IMR-90 (cell line): ENCODE results near the gene ZNRF3. TPM values are rescaled to one million over a fixed set of nuclear protein-coding genes. Genes with fewer than 3 reads are reported as not detected.

Experiments
- ATAC-seq: fragments of 200-7000 bp; cut with Tn5 transposase; 2 replicates; pipeline ENCODE4 v1.9.1; 2020; ENCODE audit warnings: low read depth, mild to moderate bottlenecking, moderate library complexity
- BruUV-seq: library from RNA; stranded (reverse); fragments of 400-500 nt; replicated peaks from 2 replicates; lab custom pipeline; 2021; lab: Mats Ljungman, UMichigan
- CTCF ChIA-PET: fragments of 300-600 bp; formaldehyde crosslinking; extraction: SDS; loops from one replicate; lab custom pipeline; 2021; ENCODE audit warnings: antibody characterized with exemption; lab: Yijun Ruan, JAX
- POLR2A ChIA-PET: fragments of 300-600 bp; sonication (Branson Sonifier 250); formaldehyde crosslinking; loops from one replicate; lab custom pipeline; 2022; ENCODE audit warnings: antibody characterized with exemption; ENCODE audit not compliant: unreplicated experiment; lab: Charles Lee
- DNase-seq: peaks from one replicate; pipeline ENCODE4 v3.0.0; 2013
- H2AFZ ChIP-seq: replicated peaks from 2 replicates; pipeline ENCODE3; 2013; ENCODE audit warnings: low read length, mild to moderate bottlenecking; ENCODE audit not compliant: poor library complexity
- H2AK5ac ChIP-seq: 2 replicates; pipeline ENCODE4 v1.6.1; 2013; ENCODE audit warnings: low read depth, low read length, inconsistent platforms
- H2AK9ac ChIP-seq: replicated peaks from 2 replicates; pipeline ENCODE3; 2013; ENCODE audit warnings: mild to moderate bottlenecking, low read depth, low read length, moderate library complexity; ENCODE audit not compliant: poor library complexity
- H2BK120ac ChIP-seq: 2 replicates; pipeline ENCODE4 v1.6.1; 2013; ENCODE audit warnings: low read depth, low read length, inconsistent platforms
- H2BK15ac ChIP-seq: 3 replicates; pipeline ENCODE4 v1.6.1; 2013; ENCODE audit warnings: low read depth, low read length, inconsistent platforms
- H2BK20ac ChIP-seq: 2 replicates; pipeline ENCODE4 v1.6.1; 2013; ENCODE audit warnings: low read depth, mild to moderate bottlenecking, inconsistent platforms, low read length, moderate library complexity
- H2BK5ac ChIP-seq: 2 replicates; pipeline ENCODE4 v1.6.1; 2013; ENCODE audit warnings: mild to moderate bottlenecking, low read depth, low read length, inconsistent platforms; ENCODE audit not compliant: poor library complexity, severe bottlenecking
- H3K14ac ChIP-seq: replicated peaks from 2 replicates; pipeline ENCODE4 v1.6.1; 2013; ENCODE audit warnings: low read depth, low read length, inconsistent platforms
- H3K18ac ChIP-seq: 2 replicates; pipeline ENCODE4 v1.6.1; 2013; ENCODE audit warnings: low read depth, low read length, control low read depth
- H3K23ac ChIP-seq: 2 replicates; pipeline ENCODE4 v1.6.1; 2013; ENCODE audit warnings: low read depth, low read length, inconsistent platforms
- H3K27ac ChIP-seq: 2 replicates; pipeline ENCODE4 v1.5.1; 2013; ENCODE audit warnings: mild to moderate bottlenecking, control low read depth, low read length; ENCODE audit not compliant: insufficient read depth
- H3K27me3 ChIP-seq: 2 replicates; pipeline ENCODE4 v1.6.1; 2013; ENCODE audit warnings: low read length; ENCODE audit not compliant: control insufficient read depth, insufficient read depth
- H3K36me3 ChIP-seq: 2 replicates; pipeline ENCODE4 v1.6.1; 2013; ENCODE audit warnings: low read length, mixed read lengths; ENCODE audit not compliant: control insufficient read depth, insufficient read depth
- H3K4ac ChIP-seq: 2 replicates; pipeline ENCODE4 v1.6.1; 2013; ENCODE audit warnings: low read depth, low read length, inconsistent platforms
- H3K4me1 ChIP-seq: 2 replicates; pipeline ENCODE4 v1.6.1; 2013; ENCODE audit warnings: low read length, mixed read lengths; ENCODE audit not compliant: control insufficient read depth, insufficient read depth
- H3K4me2 ChIP-seq: 2 replicates; pipeline ENCODE4 v1.6.1; 2013; ENCODE audit warnings: low read depth, mild to moderate bottlenecking, control low read depth, low read length, moderate library complexity
- H3K4me3 ChIP-seq: 2 replicates; pipeline ENCODE4 v1.5.1; 2013; ENCODE audit warnings: low read depth, mild to moderate bottlenecking, control low read depth, low read length, moderate library complexity; ENCODE audit not compliant: insufficient read depth
- H3K56ac ChIP-seq: 2 replicates; pipeline ENCODE4 v1.6.1; 2013; ENCODE audit warnings: low read length, inconsistent platforms; ENCODE audit not compliant: insufficient read depth; ENCODE audit errors: extremely low read depth
- H3K79me1 ChIP-seq, 2 experiments: 2 replicates each; pipeline ENCODE4 v1.6.1; 2013; ENCODE audit warnings: low read length in 2 of 2, inconsistent platforms in 1 of 2, low read depth in 1 of 2
- H3K9ac ChIP-seq: 2 replicates; pipeline ENCODE4 v1.6.1; 2013; ENCODE audit warnings: low read depth, low read length, control low read depth
- H3K9me1 ChIP-seq: 2 replicates; pipeline ENCODE4 v1.6.1; 2013; ENCODE audit warnings: low read length, inconsistent platforms; ENCODE audit not compliant: insufficient read depth
- H3K9me3 ChIP-seq: 2 replicates; pipeline ENCODE4 v1.6.1; 2013; ENCODE audit warnings: low read length; ENCODE audit not compliant: control insufficient read depth, insufficient read depth
- H4K20me1 ChIP-seq: 2 replicates; pipeline ENCODE4 v1.6.1; 2013; ENCODE audit warnings: low read length, inconsistent platforms; ENCODE audit not compliant: insufficient read depth
- H4K5ac ChIP-seq: 2 replicates; pipeline ENCODE4 v1.6.1; 2013; ENCODE audit warnings: mild to moderate bottlenecking, low read depth, low read length, control low read depth
- H4K8ac ChIP-seq, 2 experiments: 2 replicates each; pipeline ENCODE4 v1.6.1; 2013; ENCODE audit warnings: low read depth in 2 of 2, low read length in 2 of 2, control low read depth in 1 of 2, inconsistent platforms in 1 of 2
- H4K91ac ChIP-seq: 2 replicates; pipeline ENCODE4 v1.6.1; 2013; ENCODE audit warnings: low read depth, low read length, inconsistent platforms; ENCODE audit not compliant: insufficient read depth
- BHLHE40 ChIP-seq: fragments of 150-350 bp; IDR thresholded peaks from 2 replicates; pipeline ENCODE4 v1.6.1; 2016; ENCODE audit warnings: mild to moderate bottlenecking, low read depth, low read length
- CEBPB ChIP-seq: IDR thresholded peaks from 2 replicates; pipeline ENCODE4 v1.6.1; 2012; ENCODE audit warnings: low read depth, low read length, improper control_type of control experiment
- CHD1 ChIP-seq: IDR thresholded peaks from 2 replicates; pipeline ENCODE4 v1.6.1; 2012; ENCODE audit warnings: low read depth, low read length, improper control_type of control experiment
- ELK1 ChIP-seq: fragments of 150-350 bp; IDR thresholded peaks from 2 replicates; pipeline ENCODE4 v1.6.1; 2016; ENCODE audit warnings: low read depth, mild to moderate bottlenecking, low read length, moderate library complexity, borderline replicate concordance
- FOS ChIP-seq: fragments of 150-350 bp; IDR thresholded peaks from 2 replicates; pipeline ENCODE4 v1.6.1; 2016; ENCODE audit warnings: low read depth, low read length
- MAFK ChIP-seq: IDR thresholded peaks from 2 replicates; pipeline ENCODE4 v1.6.1; 2012; ENCODE audit warnings: low read depth, low read length, improper control_type of control experiment
- MAZ ChIP-seq: IDR thresholded peaks from 2 replicates; pipeline ENCODE4 v1.6.1; 2012; ENCODE audit warnings: low read depth, mild to moderate bottlenecking, low read length, improper control_type of control experiment, moderate library complexity, borderline replicate concordance
- MXI1 ChIP-seq: IDR thresholded peaks from 2 replicates; pipeline ENCODE4 v1.6.1; 2012; ENCODE audit warnings: low read depth, mild to moderate bottlenecking, low read length, moderate library complexity, borderline replicate concordance
- NFE2L2 ChIP-seq: fragments of 150-350 bp; IDR thresholded peaks from 2 replicates; pipeline ENCODE4 v1.6.1; 2016; ENCODE audit warnings: low read depth, mild to moderate bottlenecking, low read length
- POLR2A ChIP-seq: IDR thresholded peaks from 2 replicates; pipeline ENCODE4 v1.6.1; 2012; ENCODE audit warnings: mild to moderate bottlenecking, low read depth, low read length
- RAD21 ChIP-seq: IDR thresholded peaks from 2 replicates; pipeline ENCODE4 v1.6.1; 2012; ENCODE audit warnings: low read length, improper control_type of control experiment
- RCOR1 ChIP-seq: IDR thresholded peaks from 2 replicates; pipeline ENCODE4 v1.6.1; 2012; ENCODE audit warnings: mild to moderate bottlenecking, low read length, improper control_type of control experiment; ENCODE audit not compliant: insufficient replicate concordance
- RFX5 ChIP-seq: IDR thresholded peaks from 2 replicates; pipeline ENCODE4 v1.8.0; 2012; ENCODE audit warnings: low read depth, mild to moderate bottlenecking, low read length, moderate library complexity
- SMC3 ChIP-seq: fragments of 150-350 bp; IDR thresholded peaks from 2 replicates; pipeline ENCODE4 v1.6.1; 2016; ENCODE audit warnings: low read depth, mild to moderate bottlenecking, antibody characterized with exemption, low read length, moderate library complexity
- WGBS, 2 experiments: methylation state at CpG; one replicate each; pipeline versions ENCODE4 v1.1.5 to v1.1.7; 2013; ENCODE audit warnings: missing lambda C conversion rate in 2 of 2; ENCODE audit not compliant: insufficient read length in 1 of 2; ENCODE audit errors: extremely low coverage in 2 of 2; 5-methylcytosine and 5-hydroxymethylcytosine counted together
- dilution Hi-C: fragments of 300-500 bp; cut with HindIII; formaldehyde crosslinking; loops from one replicate; pipeline ENCODE4 v1.14.3; 2018; ENCODE audit warnings: low sequenced_read_pairs; ENCODE audit not compliant: unreplicated experiment
- in situ Hi-C: fragments of 300-500 bp; cut with MboI; formaldehyde crosslinking; loops from 3 replicates; pipeline ENCODE4 v1.14.3; 2019; ENCODE audit warnings: low sequenced_read_pairs, inconsistent platforms, mixed read lengths
- intact Hi-C: fragments of 100-400 bp; cut with micrococcal nuclease; formaldehyde crosslinking; loops from 2 replicates; pipeline ENCODE4 v1.10.0; 2022
- polyA plus RNA-seq, 3 experiments: library from polyadenylated mRNA; depleted of rRNA; stranded (reverse); fragments of >200 nt; gene quantifications; 2 replicates each; pipeline ENCODE4 v1.2.3, GENCODE V29; 2012; ENCODE audit warnings: low replicate concordance in 1 of 3
- total RNA-seq: library from RNA; depleted of rRNA; stranded (reverse); fragments of >200 nt; gene quantifications from 2 replicates; pipeline ENCODE4 v1.2.3, GENCODE V29; 2012
- TF ChIP-seq, protein P1 (sequence below): conservative IDR thresholded peaks from 2 replicates; pipeline ENCODE4 v1.5.1; 2012; ENCODE audit warnings: mild to moderate bottlenecking, low read depth, low read length, improper control_type of control experiment
- TF ChIP-seq, protein P2 (sequence below): fragments of 150-350 bp; IDR thresholded peaks from 2 replicates; pipeline ENCODE4 v1.6.1; 2017; ENCODE audit warnings: mild to moderate bottlenecking, antibody characterized with exemption, low read length, low read depth

The ZNRF3 gene
- total and polyA plus RNA-seq, 2 of the 4 experiments (the other 2 are of a cell fraction), result 1.4 to 2.4 TPM

DNA sequence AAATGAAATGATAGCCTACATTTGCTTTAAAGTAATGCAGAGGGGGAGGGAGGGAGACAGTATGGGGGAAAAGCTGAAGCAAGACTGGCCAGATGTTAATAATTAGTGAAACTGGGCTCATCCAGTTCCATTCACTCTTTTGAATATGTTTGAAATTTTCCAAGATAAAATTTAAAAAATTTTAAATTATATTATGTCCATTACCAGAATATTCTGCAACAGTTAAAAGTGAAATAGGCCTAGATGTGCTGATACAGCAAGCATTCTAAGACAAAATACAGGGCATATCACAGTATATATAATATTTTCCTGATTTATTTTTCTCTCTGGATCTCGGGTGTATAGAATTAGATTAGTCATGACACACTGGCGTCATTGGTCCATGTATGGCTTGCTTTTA, 13.6 kb upstream of the ZNRF3 start:
- no peak overlapping the region for H3K4me3 ChIP-seq
- in situ Hi-C loops, result no loop called here
- H3K36me3 ChIP-seq, result no peaks in the 10 kb centered on the region
- no CpG with 5 or more reads among the region's 2 CpGs for WGBS, 2 experiments
- no peak overlapping the region for H2AK5ac ChIP-seq
- intact Hi-C loops, result no loop called here
- H3K9me3 ChIP-seq, result no peaks in the 10 kb centered on the region
- H3K23ac ChIP-seq, result no peak overlapping the region
- no peak overlapping the region for H4K5ac ChIP-seq
- peaks cover 6% of the 10 kb centered on the region; the same call in 1 of the 2 replicates for H3K27me3 ChIP-seq
- POLR2A ChIA-PET, result no interaction called here
- H4K20me1 ChIP-seq, result no peaks in the 10 kb centered on the region
- no peaks in the 10 kb centered on the region for H3K9me1 ChIP-seq
- dilution Hi-C loops, result no loop called here
- no peak overlapping the region for H2BK20ac ChIP-seq
- no peak overlapping the region for H3K27ac ChIP-seq
- H2AK9ac ChIP-seq, result no peak overlapping the region
- no peak overlapping the region for H3K14ac ChIP-seq
- no TSS peak for BruUV-seq
- CTCF ChIA-PET, result no interaction called here
- ATAC-seq, result no peak
- no peak overlapping the region for H3K9ac ChIP-seq
- H4K91ac ChIP-seq, result no peak overlapping the region
- no peak overlapping the region for H4K8ac ChIP-seq
- H3K4ac ChIP-seq, result no peak overlapping the region
- H2AFZ ChIP-seq, result no peak overlapping the region
- H3K18ac ChIP-seq, result no peak overlapping the region
- no peaks in the 10 kb centered on the region for H3K79me1 ChIP-seq
- no peak overlapping the region for H2BK5ac ChIP-seq
- no peak overlapping the region for H2BK120ac ChIP-seq
- TF ChIP-seq CEBPB (no peak), NFE2L2 (no peak), FOS (no peak), BHLHE40 (no peak), RCOR1 (no peak), MAFK (no peak), RAD21 (no peak), MXI1 (no peak), CHD1 (no peak), SMC3 (no peak), RFX5 (no peak), ELK1 (no peak), POLR2A (no peak), MAZ (no peak)
- TF ChIP-seq, protein P1, sequence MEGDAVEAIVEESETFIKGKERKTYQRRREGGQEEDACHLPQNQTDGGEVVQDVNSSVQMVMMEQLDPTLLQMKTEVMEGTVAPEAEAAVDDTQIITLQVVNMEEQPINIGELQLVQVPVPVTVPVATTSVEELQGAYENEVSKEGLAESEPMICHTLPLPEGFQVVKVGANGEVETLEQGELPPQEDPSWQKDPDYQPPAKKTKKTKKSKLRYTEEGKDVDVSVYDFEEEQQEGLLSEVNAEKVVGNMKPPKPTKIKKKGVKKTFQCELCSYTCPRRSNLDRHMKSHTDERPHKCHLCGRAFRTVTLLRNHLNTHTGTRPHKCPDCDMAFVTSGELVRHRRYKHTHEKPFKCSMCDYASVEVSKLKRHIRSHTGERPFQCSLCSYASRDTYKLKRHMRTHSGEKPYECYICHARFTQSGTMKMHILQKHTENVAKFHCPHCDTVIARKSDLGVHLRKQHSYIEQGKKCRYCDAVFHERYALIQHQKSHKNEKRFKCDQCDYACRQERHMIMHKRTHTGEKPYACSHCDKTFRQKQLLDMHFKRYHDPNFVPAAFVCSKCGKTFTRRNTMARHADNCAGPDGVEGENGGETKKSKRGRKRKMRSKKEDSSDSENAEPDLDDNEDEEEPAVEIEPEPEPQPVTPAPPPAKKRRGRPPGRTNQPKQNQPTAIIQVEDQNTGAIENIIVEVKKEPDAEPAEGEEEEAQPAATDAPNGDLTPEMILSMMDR, result no peak
- TF ChIP-seq, protein P2, sequence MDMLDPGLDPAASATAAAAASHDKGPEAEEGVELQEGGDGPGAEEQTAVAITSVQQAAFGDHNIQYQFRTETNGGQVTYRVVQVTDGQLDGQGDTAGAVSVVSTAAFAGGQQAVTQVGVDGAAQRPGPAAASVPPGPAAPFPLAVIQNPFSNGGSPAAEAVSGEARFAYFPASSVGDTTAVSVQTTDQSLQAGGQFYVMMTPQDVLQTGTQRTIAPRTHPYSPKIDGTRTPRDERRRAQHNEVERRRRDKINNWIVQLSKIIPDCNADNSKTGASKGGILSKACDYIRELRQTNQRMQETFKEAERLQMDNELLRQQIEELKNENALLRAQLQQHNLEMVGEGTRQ, result no peak
- H3K4me2 ChIP-seq, result no peak overlapping the region
- H3K4me1 ChIP-seq, result no peaks in the 10 kb centered on the region
- no peak overlapping the region for H3K56ac ChIP-seq
- no peak for DNase-seq
- H2BK15ac ChIP-seq, result no peak overlapping the region
